Hepatocyte (in vitro differentiated cells): ENCODE data around the gene SIM2.

ENCODE experiments used
- EZH2 ChIP-seq: fragments of 200-600 bp; sonication (generic); IDR thresholded peaks from 2 replicates; pipeline ENCODE4 v1.6.1; 2016; ENCODE audit warnings: antibody characterized with exemption, mild to moderate bottlenecking, borderline replicate concordance
- EZH2phosphoT487 ChIP-seq: fragments of 200-600 bp; sonication (generic); IDR thresholded peaks from one replicate; pipeline ENCODE4 v1.6.1; 2018; ENCODE audit warnings: antibody characterized with exemption, mild to moderate bottlenecking, low read depth, moderate library complexity; ENCODE audit not compliant: unreplicated experiment, severe bottlenecking
- TF ChIP-seq, protein P1 (sequence below): fragments of 200-600 bp; sonication (generic); IDR thresholded peaks from 2 replicates; pipeline ENCODE4 v1.5.1; 2016; ENCODE audit warnings: antibody characterized with exemption, mild to moderate bottlenecking; ENCODE audit not compliant: poor library complexity

DNA sequence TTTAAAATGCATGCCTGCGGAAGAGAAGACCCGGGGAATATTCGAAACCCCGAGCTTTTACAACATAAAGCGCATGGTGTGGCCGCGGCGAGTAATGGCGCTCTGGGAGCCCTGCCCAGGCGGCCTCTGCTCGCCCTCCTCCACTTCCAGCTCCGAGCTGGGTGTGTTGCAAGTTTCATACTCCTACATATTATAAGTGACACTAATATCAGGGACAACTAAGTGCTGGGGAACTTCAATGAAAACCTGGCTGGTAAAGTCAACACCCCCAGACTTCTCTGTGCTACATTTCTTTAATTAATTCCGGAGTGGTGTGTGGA, 11.8 kb downstream of the SIM2 start:
- TF ChIP-seq, protein P1, sequence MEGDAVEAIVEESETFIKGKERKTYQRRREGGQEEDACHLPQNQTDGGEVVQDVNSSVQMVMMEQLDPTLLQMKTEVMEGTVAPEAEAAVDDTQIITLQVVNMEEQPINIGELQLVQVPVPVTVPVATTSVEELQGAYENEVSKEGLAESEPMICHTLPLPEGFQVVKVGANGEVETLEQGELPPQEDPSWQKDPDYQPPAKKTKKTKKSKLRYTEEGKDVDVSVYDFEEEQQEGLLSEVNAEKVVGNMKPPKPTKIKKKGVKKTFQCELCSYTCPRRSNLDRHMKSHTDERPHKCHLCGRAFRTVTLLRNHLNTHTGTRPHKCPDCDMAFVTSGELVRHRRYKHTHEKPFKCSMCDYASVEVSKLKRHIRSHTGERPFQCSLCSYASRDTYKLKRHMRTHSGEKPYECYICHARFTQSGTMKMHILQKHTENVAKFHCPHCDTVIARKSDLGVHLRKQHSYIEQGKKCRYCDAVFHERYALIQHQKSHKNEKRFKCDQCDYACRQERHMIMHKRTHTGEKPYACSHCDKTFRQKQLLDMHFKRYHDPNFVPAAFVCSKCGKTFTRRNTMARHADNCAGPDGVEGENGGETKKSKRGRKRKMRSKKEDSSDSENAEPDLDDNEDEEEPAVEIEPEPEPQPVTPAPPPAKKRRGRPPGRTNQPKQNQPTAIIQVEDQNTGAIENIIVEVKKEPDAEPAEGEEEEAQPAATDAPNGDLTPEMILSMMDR, result no peak
- TF ChIP-seq EZH2phosphoT487, result no peak
- peak; percentile 80 for TF ChIP-seq EZH2
